HepG2 (cell line): ENCODE results near the gene MEPCE. TPM values are rescaled to one million over a fixed set of nuclear protein-coding genes. Genes with fewer than 3 reads are reported as not detected.

Source experiments
- AHR ChIP-seq: IDR thresholded peaks from 2 replicates; pipeline ENCODE4 v1.6.1; 2018; ENCODE audit warnings: missing genetic modification reagents, missing compliant biosample characterization
- CSRNP1 ChIP-seq: sonication (generic); formaldehyde crosslinking; IDR thresholded peaks from 2 replicates; pipeline ENCODE4 v1.8.1; 2023; ENCODE audit warnings: mild to moderate bottlenecking, missing genetic modification reagents
- EZH2 ChIP-seq: conservative IDR thresholded peaks from 2 replicates; pipeline ENCODE4 v1.6.1; 2012; ENCODE audit warnings: mild to moderate bottlenecking, low read depth, low read length, moderate library complexity
- KDM3A ChIP-seq: IDR thresholded peaks from 2 replicates; pipeline ENCODE4 v1.6.1; 2018; ENCODE audit warnings: low read depth, missing compliant biosample characterization
- MAFF ChIP-seq: IDR thresholded peaks from 2 replicates; pipeline ENCODE4 v1.6.1; 2011; ENCODE audit warnings: low read depth, low read length, improper control_type of control experiment
- ZBTB40 ChIP-seq, 2 experiments: fragments of 450-650 bp in 1 of 2; sonication (generic) in 1 of 2; formaldehyde crosslinking in 1 of 2; IDR thresholded peaks; 2 replicates each; pipeline versions ENCODE4 v1.6.1 to v1.8.0; 2016 to 2022; ENCODE audit warnings: antibody characterized with exemption in 1 of 2, mild to moderate bottlenecking in 1 of 2, missing genetic modification reagents in 1 of 2
- ZNF614 ChIP-seq: IDR thresholded peaks from 2 replicates; pipeline ENCODE4 v1.6.1; 2018; ENCODE audit warnings: missing biosample characterization, missing genetic modification reagents, inconsistent platforms, borderline replicate concordance
- polyA plus RNA-seq, 8 experiments: library from polyadenylated mRNA; depleted of rRNA in 3 of 8; stranded (reverse) in 7 of 8; unstranded in 1 of 8; fragments of >200 nt; fragmentation: Illumina TruSeq in 4 of 8; extraction: Trizol in 4 of 8; gene quantifications; 2 replicates each; pipeline versions ENCODE4 v1.2.1 to v1.2.3, GENCODE V29; 2011 to 2016; ENCODE audit warnings: low read depth in 4 of 8, missing spikeins in 1 of 8, mixed read lengths in 1 of 8; ENCODE audit not compliant: insufficient read depth in 1 of 8
- total RNA-seq, 5 experiments: library from RNA; depleted of rRNA; stranded (reverse); fragments of >200 nt; fragmentation: Illumina TruSeq; extraction: Trizol; gene quantifications; 2 replicates each; pipeline ENCODE4 v1.2.3, GENCODE V29; 2016; ENCODE audit warnings: low read depth in 1 of 5
- TF ChIP-seq, protein P1 (sequence below): IDR thresholded peaks from 2 replicates; pipeline ENCODE4 v1.6.1; 2016; ENCODE audit warnings: missing compliant biosample characterization, missing genetic modification reagents, borderline replicate concordance
- TF ChIP-seq, protein P2 (sequence below): sonication (generic); formaldehyde crosslinking; IDR thresholded peaks from 2 replicates; pipeline ENCODE4 v1.4.0; 2020; ENCODE audit warnings: mild to moderate bottlenecking, missing genetic modification reagents, borderline replicate concordance

The MEPCE gene
- total and polyA plus RNA-seq, 2 of the 13 experiments (the other 11 are each of a cell fraction or from before 2014, with no cell fraction given), result 12.3 to 26.0 TPM

DNA sequence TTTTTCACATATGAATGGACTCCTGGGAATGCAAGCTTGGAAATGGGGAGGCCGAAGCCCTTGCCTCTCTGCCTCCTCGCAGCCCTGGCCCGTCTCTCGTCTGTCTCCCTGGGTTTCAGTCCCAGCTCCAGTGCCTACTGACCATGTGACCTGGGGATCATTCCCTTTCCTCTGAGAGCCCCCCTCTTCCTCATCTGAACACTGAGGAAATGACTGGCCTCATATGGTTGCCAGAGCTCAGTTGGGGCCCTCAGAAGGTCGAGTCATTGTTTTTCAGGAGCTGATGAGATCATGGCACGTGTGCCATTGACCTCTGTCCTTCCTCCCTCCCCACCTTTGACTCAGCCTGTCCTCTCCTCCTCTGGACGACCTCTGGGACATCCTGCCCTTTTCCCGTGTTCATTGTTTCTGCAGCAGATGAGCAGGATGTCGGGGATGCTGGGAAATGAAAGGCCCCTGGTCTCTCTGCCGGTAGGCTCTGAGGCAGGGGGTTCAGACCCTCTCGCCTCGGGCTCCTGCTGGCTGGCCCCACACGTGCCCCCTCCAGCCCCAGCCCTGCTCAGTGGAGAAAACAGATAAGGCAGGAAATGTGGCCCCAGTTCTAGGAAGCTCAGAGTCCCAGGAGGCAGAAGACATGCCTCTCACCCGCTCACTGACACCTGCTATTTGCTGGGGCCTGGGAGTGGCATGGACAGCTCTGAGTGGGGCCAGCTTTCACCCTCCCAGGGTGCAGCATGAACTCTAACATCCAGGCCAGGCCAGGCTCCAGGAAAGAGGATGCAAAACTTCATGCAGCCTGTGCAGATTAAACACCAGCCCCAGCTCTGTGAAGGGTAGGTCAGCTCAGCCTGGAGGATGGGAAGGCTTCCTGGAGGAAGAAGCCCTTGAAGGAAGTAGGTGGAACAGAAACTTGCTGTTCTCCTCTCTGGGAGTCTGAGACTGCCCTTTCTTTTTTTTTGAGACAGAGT, 15.0 kb downstream of the MEPCE start (continued):
- peak; percentile 48; the same call in 1 of the 2 replicates for TF ChIP-seq CSRNP1 (CRISPR knock-in tag)
- TF ChIP-seq ZNF614 (CRISPR knock-in tag), result peak; percentile 46; the same call in 1 of the 2 replicates
- 0 out of 2 replicates have a peak, but pooled peaks have one; percentile 12 for TF ChIP-seq AHR (CRISPR knock-in tag)
- TF ChIP-seq MAFF, result peak; percentile 52; the same call in 1 of the 2 replicates
- peak; percentile 62; the same call in 1 of the 2 replicates for TF ChIP-seq KDM3A (CRISPR knock-in tag)
- TF ChIP-seq, protein P1, sequence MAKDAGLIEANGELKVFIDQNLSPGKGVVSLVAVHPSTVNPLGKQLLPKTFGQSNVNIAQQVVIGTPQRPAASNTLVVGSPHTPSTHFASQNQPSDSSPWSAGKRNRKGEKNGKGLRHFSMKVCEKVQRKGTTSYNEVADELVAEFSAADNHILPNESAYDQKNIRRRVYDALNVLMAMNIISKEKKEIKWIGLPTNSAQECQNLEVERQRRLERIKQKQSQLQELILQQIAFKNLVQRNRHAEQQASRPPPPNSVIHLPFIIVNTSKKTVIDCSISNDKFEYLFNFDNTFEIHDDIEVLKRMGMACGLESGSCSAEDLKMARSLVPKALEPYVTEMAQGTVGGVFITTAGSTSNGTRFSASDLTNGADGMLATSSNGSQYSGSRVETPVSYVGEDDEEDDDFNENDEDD (CRISPR knock-in tag), result peak; percentile 68; the same call in 1 of the 2 replicates
- TF ChIP-seq, protein P2, sequence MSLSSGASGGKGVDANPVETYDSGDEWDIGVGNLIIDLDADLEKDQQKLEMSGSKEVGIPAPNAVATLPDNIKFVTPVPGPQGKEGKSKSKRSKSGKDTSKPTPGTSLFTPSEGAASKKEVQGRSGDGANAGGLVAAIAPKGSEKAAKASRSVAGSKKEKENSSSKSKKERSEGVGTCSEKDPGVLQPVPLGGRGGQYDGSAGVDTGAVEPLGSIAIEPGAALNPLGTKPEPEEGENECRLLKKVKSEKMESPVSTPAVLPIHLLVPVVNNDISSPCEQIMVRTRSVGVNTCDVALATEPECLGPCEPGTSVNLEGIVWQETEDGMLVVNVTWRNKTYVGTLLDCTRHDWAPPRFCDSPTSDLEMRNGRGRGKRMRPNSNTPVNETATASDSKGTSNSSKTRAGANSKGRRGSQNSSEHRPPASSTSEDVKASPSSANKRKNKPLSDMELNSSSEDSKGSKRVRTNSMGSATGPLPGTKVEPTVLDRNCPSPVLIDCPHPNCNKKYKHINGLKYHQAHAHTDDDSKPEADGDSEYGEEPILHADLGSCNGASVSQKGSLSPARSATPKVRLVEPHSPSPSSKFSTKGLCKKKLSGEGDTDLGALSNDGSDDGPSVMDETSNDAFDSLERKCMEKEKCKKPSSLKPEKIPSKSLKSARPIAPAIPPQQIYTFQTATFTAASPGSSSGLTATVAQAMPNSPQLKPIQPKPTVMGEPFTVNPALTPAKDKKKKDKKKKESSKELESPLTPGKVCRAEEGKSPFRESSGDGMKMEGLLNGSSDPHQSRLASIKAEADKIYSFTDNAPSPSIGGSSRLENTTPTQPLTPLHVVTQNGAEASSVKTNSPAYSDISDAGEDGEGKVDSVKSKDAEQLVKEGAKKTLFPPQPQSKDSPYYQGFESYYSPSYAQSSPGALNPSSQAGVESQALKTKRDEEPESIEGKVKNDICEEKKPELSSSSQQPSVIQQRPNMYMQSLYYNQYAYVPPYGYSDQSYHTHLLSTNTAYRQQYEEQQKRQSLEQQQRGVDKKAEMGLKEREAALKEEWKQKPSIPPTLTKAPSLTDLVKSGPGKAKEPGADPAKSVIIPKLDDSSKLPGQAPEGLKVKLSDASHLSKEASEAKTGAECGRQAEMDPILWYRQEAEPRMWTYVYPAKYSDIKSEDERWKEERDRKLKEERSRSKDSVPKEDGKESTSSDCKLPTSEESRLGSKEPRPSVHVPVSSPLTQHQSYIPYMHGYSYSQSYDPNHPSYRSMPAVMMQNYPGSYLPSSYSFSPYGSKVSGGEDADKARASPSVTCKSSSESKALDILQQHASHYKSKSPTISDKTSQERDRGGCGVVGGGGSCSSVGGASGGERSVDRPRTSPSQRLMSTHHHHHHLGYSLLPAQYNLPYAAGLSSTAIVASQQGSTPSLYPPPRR (CRISPR knock-in tag), result peak; percentile 89
- no peak for TF ChIP-seq ZBTB40 (IDR thresholded peaks at IDR 0.05)
- no peak for TF ChIP-seq ZBTB40 (CRISPR knock-in tag; IDR thresholded peaks at IDR 0.05)
- no peak for TF ChIP-seq EZH2
